ENCODE results near the gene CTAGE1.

- no peak for TF ChIP-seq USF2 (IDR thresholded peaks at IDR 0.05; ENCODE audit: borderline replicate concordance, low read depth, low read length)
- no peak for TF ChIP-seq EP300 (IDR thresholded peaks at IDR 0.05; ENCODE audit: borderline replicate concordance in 1 of 2, low read depth in 1 of 2, low read length in 1 of 2)
- TF ChIP-seq MAX (IDR thresholded peaks at IDR 0.05; ENCODE audit: low read depth) = no peak
- no peak for TF ChIP-seq CTCF (IDR thresholded peaks at IDR 0.05)
- no peak for TF ChIP-seq POLR2AphosphoS5 (IDR thresholded peaks at IDR 0.05; ENCODE audit: low read depth, low read length)
- no peak for TF ChIP-seq ELF1 (IDR thresholded peaks at IDR 0.05)
- no peak for TF ChIP-seq EZH2phosphoT487 (IDR thresholded peaks at IDR 0.05; ENCODE audit: borderline replicate concordance, low read depth)
- no peak for TF ChIP-seq RAD21 (IDR thresholded peaks at IDR 0.05; ENCODE audit: low read length)
- TF ChIP-seq YY1 (IDR thresholded peaks at IDR 0.05; ENCODE audit: low read depth) = no peak
- no peak for TF ChIP-seq USF1 (IDR thresholded peaks at IDR 0.05; ENCODE audit: borderline replicate concordance, low read depth)
- TF ChIP-seq FOXM1 (IDR thresholded peaks at IDR 0.05; ENCODE audit: low read depth) = no peak
- TF ChIP-seq TAF1 (IDR thresholded peaks at IDR 0.05; ENCODE audit: borderline replicate concordance, low read depth, low read length) = no peak
These were observed 28.6 kb upstream of the CTAGE1 start for GRCh38 chr18:22446325-22446724.
